ENCODE measurements around the gene RAPGEF2. TPM values are rescaled to one million over a fixed set of nuclear protein-coding genes. Genes with fewer than 3 reads are reported as not detected.
A peak's percentile ranks its signal among the peaks of the same experiment; 100 is the strongest.

Gene RAPGEF2
- total RNA-seq, 1 experiment from 2014 or later, result 21.2 TPM

GRCh38 chr4:159256037-159256436 lies 153.2 kb downstream of the RAPGEF2 start:
- H3K4me2 ChIP-seq (ENCODE audit: low read length), result no peak overlapping the region
- H3F3A ChIP-seq (ENCODE audit: low read length, unreplicated experiment), result no peaks in the 10 kb centered on the region
- ATAC-seq (no peak), DNase-seq (no peak)
- ChIA-PET CTCF (no interaction called here), POLR2A (ENCODE audit: unreplicated experiment) (no interaction called here)
- TF ChIP-seq, protein P1, sequence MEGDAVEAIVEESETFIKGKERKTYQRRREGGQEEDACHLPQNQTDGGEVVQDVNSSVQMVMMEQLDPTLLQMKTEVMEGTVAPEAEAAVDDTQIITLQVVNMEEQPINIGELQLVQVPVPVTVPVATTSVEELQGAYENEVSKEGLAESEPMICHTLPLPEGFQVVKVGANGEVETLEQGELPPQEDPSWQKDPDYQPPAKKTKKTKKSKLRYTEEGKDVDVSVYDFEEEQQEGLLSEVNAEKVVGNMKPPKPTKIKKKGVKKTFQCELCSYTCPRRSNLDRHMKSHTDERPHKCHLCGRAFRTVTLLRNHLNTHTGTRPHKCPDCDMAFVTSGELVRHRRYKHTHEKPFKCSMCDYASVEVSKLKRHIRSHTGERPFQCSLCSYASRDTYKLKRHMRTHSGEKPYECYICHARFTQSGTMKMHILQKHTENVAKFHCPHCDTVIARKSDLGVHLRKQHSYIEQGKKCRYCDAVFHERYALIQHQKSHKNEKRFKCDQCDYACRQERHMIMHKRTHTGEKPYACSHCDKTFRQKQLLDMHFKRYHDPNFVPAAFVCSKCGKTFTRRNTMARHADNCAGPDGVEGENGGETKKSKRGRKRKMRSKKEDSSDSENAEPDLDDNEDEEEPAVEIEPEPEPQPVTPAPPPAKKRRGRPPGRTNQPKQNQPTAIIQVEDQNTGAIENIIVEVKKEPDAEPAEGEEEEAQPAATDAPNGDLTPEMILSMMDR (conservative IDR thresholded peaks at IDR 0.05; ENCODE audit: low read depth, low read length), result peak; percentile 38; the same call in 1 of the 2 replicates
- TF ChIP-seq EZH2phosphoT487 (IDR thresholded peaks at IDR 0.05; ENCODE audit: borderline replicate concordance, low read length) (no peak), EZH2 (IDR thresholded peaks at IDR 0.05; ENCODE audit: low read length, unreplicated experiment) (no peak)
- no peaks in the 10 kb centered on the region for H3K79me2 ChIP-seq (ENCODE audit: low read length)
- no peak overlapping the region for H3K4me3 ChIP-seq (ENCODE audit: low read length)
- BruUV-seq (replicated peaks), result no TSS peak
- no peaks in the 10 kb centered on the region for H3K9me3 ChIP-seq (ENCODE audit: low read length)
- H3K27ac ChIP-seq (ENCODE audit: low read length), result no peak overlapping the region
- intact Hi-C loops (cut with micrococcal nuclease), result no loop called here
- H3K4me1 ChIP-seq (ENCODE audit: insufficient read depth, low read length), result no peaks in the 10 kb centered on the region
- H2AFZ ChIP-seq (ENCODE audit: low read length), result no peak overlapping the region
- H3K27me3 ChIP-seq (ENCODE audit: low read length), result no peaks in the 10 kb centered on the region
- no peak overlapping the region for H3K9ac ChIP-seq (ENCODE audit: low read length)
- H4K20me1 ChIP-seq (ENCODE audit: low read length), result no peaks in the 10 kb centered on the region
- H3K36me3 ChIP-seq (ENCODE audit: low read depth, low read length), result no peaks in the 10 kb centered on the region
- H3K9me2 ChIP-seq (replicated peaks; ENCODE audit: low read length), result no peaks in the 10 kb centered on the region

GRCh38 chr4:159258889-159259560 lies 156.1 kb downstream of the RAPGEF2 start:
- POLR2A ChIA-PET (ENCODE audit: unreplicated experiment), result no interaction called here
- no peak for ATAC-seq

GRCh38 chr4:159264057-159264456 lies 161.2 kb downstream of the RAPGEF2 start:
- CTCF ChIA-PET, result no interaction called here
- Histone ChIP-seq H3F3A (ENCODE audit: low read length, unreplicated experiment) (no peaks in the 10 kb centered on the region), H3K4me2 (ENCODE audit: low read length) (no peak overlapping the region), H3K9ac (ENCODE audit: low read length) (no peak overlapping the region), H3K9me2 (replicated peaks; ENCODE audit: low read length) (no peaks in the 10 kb centered on the region), H3K79me2 (ENCODE audit: low read length) (no peaks in the 10 kb centered on the region), H4K20me1 (ENCODE audit: low read length) (no peaks in the 10 kb centered on the region), H3K36me3 (ENCODE audit: low read depth, low read length) (no peaks in the 10 kb centered on the region), H3K4me3 (ENCODE audit: low read length) (no peak overlapping the region), H3K4me1 (ENCODE audit: insufficient read depth, low read length) (no peaks in the 10 kb centered on the region), H2AFZ (ENCODE audit: low read length) (no peak overlapping the region), H3K9me3 (ENCODE audit: low read length) (no peaks in the 10 kb centered on the region), H3K27me3 (ENCODE audit: low read length) (no peaks in the 10 kb centered on the region), H3K27ac (ENCODE audit: low read length) (no peak overlapping the region)
- intact Hi-C loops (cut with micrococcal nuclease), result no loop called here
- no TSS peak for BruUV-seq (replicated peaks)
- POLR2A ChIA-PET (ENCODE audit: unreplicated experiment), result no interaction called here
- TF ChIP-seq EZH2phosphoT487 (IDR thresholded peaks at IDR 0.05; ENCODE audit: borderline replicate concordance, low read length) (no peak), EZH2 (IDR thresholded peaks at IDR 0.05; ENCODE audit: low read length, unreplicated experiment) (no peak)
- TF ChIP-seq, protein P1 (conservative IDR thresholded peaks at IDR 0.05; ENCODE audit: low read depth, low read length), result no peak
- DNase-seq (no peak), ATAC-seq (no peak)

More at GRCh38 chr4:159258889-159259560, 156.1 kb downstream of the RAPGEF2 start:
- Histone ChIP-seq H3F3A (ENCODE audit: low read length, unreplicated experiment) (no peaks in the 10 kb centered on the region), H3K9ac (ENCODE audit: low read length) (no peak overlapping the region), H2AFZ (ENCODE audit: low read length) (no peak overlapping the region), H3K27me3 (ENCODE audit: low read length) (no peaks in the 10 kb centered on the region), H3K9me3 (ENCODE audit: low read length) (no peaks in the 10 kb centered on the region), H3K4me1 (ENCODE audit: insufficient read depth, low read length) (no peaks in the 10 kb centered on the region), H3K4me2 (ENCODE audit: low read length) (no peak overlapping the region), H4K20me1 (ENCODE audit: low read length) (no peaks in the 10 kb centered on the region), H3K4me3 (ENCODE audit: low read length) (no peak overlapping the region), H3K79me2 (ENCODE audit: low read length) (no peaks in the 10 kb centered on the region), H3K27ac (ENCODE audit: low read length) (no peak overlapping the region), H3K9me2 (replicated peaks; ENCODE audit: low read length) (no peaks in the 10 kb centered on the region), H3K36me3 (ENCODE audit: low read depth, low read length) (no peaks in the 10 kb centered on the region)
- BruUV-seq (replicated peaks), result no TSS peak
- DNase-seq, result no peak
- TF ChIP-seq EZH2 (IDR thresholded peaks at IDR 0.05; ENCODE audit: low read length, unreplicated experiment) (no peak), EZH2phosphoT487 (IDR thresholded peaks at IDR 0.05; ENCODE audit: borderline replicate concordance, low read length) (no peak)
- TF ChIP-seq, protein P1 (conservative IDR thresholded peaks at IDR 0.05; ENCODE audit: low read depth, low read length), result no peak
- CTCF ChIA-PET, result no interaction called here
- intact Hi-C loops (cut with micrococcal nuclease), result no loop called here
